NCI-H446 treated with DMSO at 0.1 percent for 48 hours (cell line): Measurements from ENCODE around the gene KRTAP10-6.
"Not testable (repeated sequence)": the region's sequence is repeated elsewhere in the genome, so short reads cannot be mapped to it uniquely, and the experiment has no call there.

Experiments
- DNase-seq: peaks from one replicate; lab custom pipeline; 2025; lab: John Stamatoyannopoulos, UW

Gene KRTAP10-6

GRCh38 chr21:44578371-44579055 lies 13.8 kb downstream of the KRTAP10-6 start:
- DNase-seq = no peak

- no peak for DNase-seq
These were observed 16.3 kb downstream of the KRTAP10-6 start for GRCh38 chr21:44576025-44576420.

- no peak for DNase-seq
These were observed 16.8 kb downstream of the KRTAP10-6 start for GRCh38 chr21:44575307-44576024.

- DNase-seq = no peak
These were observed 17.6 kb downstream of the KRTAP10-6 start for GRCh38 chr21:44574457-44575306.

- DNase-seq = not testable (repeated sequence)
These were observed 18.5 kb downstream of the KRTAP10-6 start, which contains the start of gene KRTAP10-4 for GRCh38 chr21:44573630-44574456. TSS of gene KRTAP10-4 (plus strand) at chr21:44573729. CDS start at chr21:44573759, 30 bp downstream.

GRCh38 chr21:44572959-44573583 lies 19.2 kb downstream of the KRTAP10-6 start:
- no peak for DNase-seq

GRCh38 chr21:44571844-44572782 lies 20.2 kb downstream of the KRTAP10-6 start:
- no peak for DNase-seq

GRCh38 chr21:44571296-44571695 lies 21.0 kb downstream of the KRTAP10-6 start:
- DNase-seq = no peak

GRCh38 chr21:44569861-44570517 lies 22.3 kb downstream of the KRTAP10-6 start:
- DNase-seq = no peak

- no peak for DNase-seq
These were observed 23.4 kb downstream of the KRTAP10-6 start for GRCh38 chr21:44568667-44569556.

GRCh38 chr21:44568261-44568660 lies 24.0 kb downstream of the KRTAP10-6 start:
- no peak for DNase-seq

GRCh38 chr21:44567481-44568171 lies 24.7 kb downstream of the KRTAP10-6 start:
- no peak for DNase-seq

GRCh38 chr21:44566403-44566802 lies 25.9 kb downstream of the KRTAP10-6 start:
- DNase-seq = no peak

GRCh38 chr21:44564886-44565598 lies 27.3 kb downstream of the KRTAP10-6 start:
- no peak for DNase-seq

GRCh38 chr21:44564099-44564498 lies 28.2 kb downstream of the KRTAP10-6 start:
- DNase-seq = no peak

GRCh38 chr21:44558695-44559094 lies 33.6 kb downstream of the KRTAP10-6 start, which contains the start of gene KRTAP10-3:
TSS of gene KRTAP10-3 (minus strand) at chr21:44558795. CDS start at chr21:44558715, 80 bp downstream.
- DNase-seq = no peak

GRCh38 chr21:44558329-44558675 lies 34.0 kb downstream of the KRTAP10-6 start:
- not testable (repeated sequence) for DNase-seq
